Astrocyte (in vitro differentiated cells and primary cell): Measurements from ENCODE around the gene ACTR3C. TPM values are rescaled to one million over a fixed set of nuclear protein-coding genes. Genes with fewer than 3 reads are reported as not detected.

ENCODE experiments used
- DNase-seq: peaks from one replicate; pipeline ENCODE4 v3.0.0-alpha.2; 2010; ENCODE audit warnings: low read depth
- FAIRE-seq: peaks from 2 replicates; lab custom pipeline; 2011; peaks lifted over from hg19 to GRCh38; lab: Jason Lieb, UNC
- H2AFZ ChIP-seq: 2 replicates; pipeline ENCODE4 v1.6.0; 2012; ENCODE audit warnings: low read depth, low read length, inconsistent platforms
- H3K27ac ChIP-seq: 2 replicates; pipeline ENCODE4 v1.5.1; 2011; ENCODE audit warnings: low read depth, low read length, inconsistent platforms
- H3K27me3 ChIP-seq: 2 replicates; pipeline ENCODE4 v1.6.0; 2011; ENCODE audit warnings: low read length, inconsistent platforms; ENCODE audit not compliant: insufficient read depth
- H3K36me3 ChIP-seq: 2 replicates; pipeline ENCODE4 v1.5.1; 2011; ENCODE audit warnings: low read length, inconsistent platforms; ENCODE audit not compliant: insufficient read depth
- H3K4me1 ChIP-seq: 2 replicates; pipeline ENCODE4 v1.5.1; 2011; ENCODE audit warnings: low read length, inconsistent platforms; ENCODE audit not compliant: insufficient read depth
- H3K4me2 ChIP-seq: 2 replicates; pipeline ENCODE4 v1.6.0; 2012; ENCODE audit warnings: low read length, inconsistent platforms
- H3K4me3 ChIP-seq: 2 replicates; pipeline ENCODE4 v1.5.1; 2011; ENCODE audit warnings: low read depth, mild to moderate bottlenecking, low read length, inconsistent platforms; ENCODE audit not compliant: insufficient read depth
- H3K79me2 ChIP-seq: 2 replicates; pipeline ENCODE4 v1.6.0; 2012; ENCODE audit warnings: mild to moderate bottlenecking, low read length, inconsistent platforms; ENCODE audit not compliant: insufficient read depth
- H3K9ac ChIP-seq: 2 replicates; pipeline ENCODE4 v1.6.0; 2012; ENCODE audit warnings: mild to moderate bottlenecking, low read length, inconsistent platforms
- H3K9me3 ChIP-seq: 2 replicates; pipeline ENCODE4 v1.5.1; 2012; ENCODE audit warnings: low read depth, mild to moderate bottlenecking, low read length, inconsistent platforms; ENCODE audit not compliant: insufficient read depth
- H4K20me1 ChIP-seq: 2 replicates; pipeline ENCODE4 v1.6.0; 2012; ENCODE audit warnings: low read length, inconsistent platforms; ENCODE audit not compliant: insufficient read depth
- H3K27ac Mint-ChIP-seq: one replicate; pipeline ENCODE4 v1.8.0; 2021; ENCODE audit warnings: mild to moderate bottlenecking, mixed read lengths; ENCODE audit not compliant: unreplicated experiment
- H3K27me3 Mint-ChIP-seq: one replicate; pipeline ENCODE4 v1.8.0; 2021; ENCODE audit warnings: low read depth, mixed read lengths; ENCODE audit not compliant: unreplicated experiment
- H3K36me3 Mint-ChIP-seq: one replicate; pipeline ENCODE4 v1.8.0; 2021; ENCODE audit warnings: low read depth, mixed read lengths; ENCODE audit not compliant: unreplicated experiment
- H3K4me1 Mint-ChIP-seq: one replicate; pipeline ENCODE4 v1.8.0; 2021; ENCODE audit warnings: low read depth, mixed read lengths; ENCODE audit not compliant: unreplicated experiment
- H3K4me3 Mint-ChIP-seq: one replicate; pipeline ENCODE4 v1.8.0; 2021; ENCODE audit warnings: mild to moderate bottlenecking, moderate library complexity, mixed read lengths; ENCODE audit not compliant: unreplicated experiment
- H3K9me3 Mint-ChIP-seq: one replicate; pipeline ENCODE4 v1.8.0; 2021; ENCODE audit warnings: mild to moderate bottlenecking, mixed read lengths; ENCODE audit not compliant: unreplicated experiment
- EZH2 ChIP-seq: IDR thresholded peaks from 2 replicates; pipeline ENCODE4 v1.6.1; 2012; ENCODE audit warnings: mild to moderate bottlenecking, low read length, inconsistent platforms; ENCODE audit not compliant: insufficient read depth
- total RNA-seq: library from RNA; stranded (reverse); gene quantifications from 2 replicates; pipeline ENCODE4 v1.2.1, GENCODE V29; 2021
- TF ChIP-seq, protein P1 (sequence below): IDR thresholded peaks from 2 replicates; pipeline ENCODE4 v1.5.1; 2011; ENCODE audit warnings: low read depth, mild to moderate bottlenecking, inconsistent platforms, low read length, moderate library complexity; ENCODE audit not compliant: insufficient read depth

The ACTR3C gene
- total RNA-seq, 1 donor from 2014 or later: 0.25 TPM

- Mint-ChIP-seq H3K27me3 (peaks cover 2% of the 10 kb centered on the region), H3K4me1 (peaks cover 21% of the 10 kb centered on the region), H3K9me3 (peaks cover 3% of the 10 kb centered on the region), H3K36me3 (peaks cover 4% of the 10 kb centered on the region), H3K27ac (peak overlapping the region; percentile 4), H3K4me3 (no peak overlapping the region)
- no peak overlapping the region for H3K27ac ChIP-seq
- H3K4me3 ChIP-seq: no peak overlapping the region
- H3K27me3 ChIP-seq: no peaks in the 10 kb centered on the region
- H3K36me3 ChIP-seq: no peaks in the 10 kb centered on the region
- no peak overlapping the region for H3K4me2 ChIP-seq
- TF ChIP-seq, protein P1, sequence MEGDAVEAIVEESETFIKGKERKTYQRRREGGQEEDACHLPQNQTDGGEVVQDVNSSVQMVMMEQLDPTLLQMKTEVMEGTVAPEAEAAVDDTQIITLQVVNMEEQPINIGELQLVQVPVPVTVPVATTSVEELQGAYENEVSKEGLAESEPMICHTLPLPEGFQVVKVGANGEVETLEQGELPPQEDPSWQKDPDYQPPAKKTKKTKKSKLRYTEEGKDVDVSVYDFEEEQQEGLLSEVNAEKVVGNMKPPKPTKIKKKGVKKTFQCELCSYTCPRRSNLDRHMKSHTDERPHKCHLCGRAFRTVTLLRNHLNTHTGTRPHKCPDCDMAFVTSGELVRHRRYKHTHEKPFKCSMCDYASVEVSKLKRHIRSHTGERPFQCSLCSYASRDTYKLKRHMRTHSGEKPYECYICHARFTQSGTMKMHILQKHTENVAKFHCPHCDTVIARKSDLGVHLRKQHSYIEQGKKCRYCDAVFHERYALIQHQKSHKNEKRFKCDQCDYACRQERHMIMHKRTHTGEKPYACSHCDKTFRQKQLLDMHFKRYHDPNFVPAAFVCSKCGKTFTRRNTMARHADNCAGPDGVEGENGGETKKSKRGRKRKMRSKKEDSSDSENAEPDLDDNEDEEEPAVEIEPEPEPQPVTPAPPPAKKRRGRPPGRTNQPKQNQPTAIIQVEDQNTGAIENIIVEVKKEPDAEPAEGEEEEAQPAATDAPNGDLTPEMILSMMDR: no peak
- no peak for TF ChIP-seq EZH2
- H3K9me3 ChIP-seq: no peaks in the 10 kb centered on the region
- H3K4me1 ChIP-seq: peaks cover 15% of the 10 kb centered on the region
- no peak overlapping the region for H3K9ac ChIP-seq
- DNase-seq (no peak), FAIRE-seq (no peak)
- no peak overlapping the region for H2AFZ ChIP-seq
- no peaks in the 10 kb centered on the region for H3K79me2 ChIP-seq
- no peaks in the 10 kb centered on the region for H4K20me1 ChIP-seq
Measured at GRCh38 chr7:150325901-150326300, 2.6 kb upstream of the ACTR3C start.

DNA sequence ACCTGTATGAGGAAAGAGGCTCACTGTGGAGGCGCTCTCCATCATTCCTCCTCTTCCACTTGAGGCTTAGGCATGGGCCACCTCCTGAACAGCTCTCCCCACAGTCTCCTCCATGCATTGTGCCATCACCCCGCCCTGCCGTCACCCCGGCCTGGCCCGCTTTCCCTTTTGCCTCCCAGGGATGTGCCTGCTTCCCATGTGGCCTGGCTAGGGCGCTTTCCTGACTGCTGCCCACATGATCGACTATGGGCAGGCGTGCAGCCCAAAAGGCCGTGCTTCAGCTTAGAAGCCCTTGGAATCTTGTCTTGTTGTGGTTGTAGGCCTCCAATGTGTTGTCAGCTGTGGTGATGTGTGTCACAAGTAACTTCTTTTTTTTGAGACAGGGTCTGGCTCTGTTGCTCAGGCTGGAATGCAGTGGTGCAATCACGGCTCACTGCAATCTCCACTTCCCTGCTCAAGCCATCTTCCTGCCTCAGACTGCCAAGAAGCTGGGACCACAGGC, 1.8 kb upstream of the ACTR3C start:
- DNase-seq (peak; percentile 73), FAIRE-seq (no peak)
- no peak overlapping the region for H3K4me2 ChIP-seq
- H2AFZ ChIP-seq: no peak overlapping the region
- H3K27ac ChIP-seq: no peak overlapping the region
- no peaks in the 10 kb centered on the region for H3K36me3 ChIP-seq
- peaks cover 4% of the 10 kb centered on the region for H3K36me3 Mint-ChIP-seq
- H3K27ac Mint-ChIP-seq: peak overlapping the region; percentile 72
- H3K4me3 ChIP-seq: no peak overlapping the region
- H3K27me3 ChIP-seq: no peaks in the 10 kb centered on the region
- TF ChIP-seq, protein P1: no peak
- TF ChIP-seq EZH2: no peak
- H3K4me3 Mint-ChIP-seq: no peak overlapping the region
- H3K4me1 Mint-ChIP-seq: peaks cover 24% of the 10 kb centered on the region
- H3K79me2 ChIP-seq: no peaks in the 10 kb centered on the region
- H3K4me1 ChIP-seq: peaks cover 15% of the 10 kb centered on the region
- H3K9me3 Mint-ChIP-seq: peaks cover 3% of the 10 kb centered on the region
- no peaks in the 10 kb centered on the region for H4K20me1 ChIP-seq
- no peaks in the 10 kb centered on the region for H3K9me3 ChIP-seq
- H3K9ac ChIP-seq: no peak overlapping the region
- peaks cover 2% of the 10 kb centered on the region for H3K27me3 Mint-ChIP-seq

DNA sequence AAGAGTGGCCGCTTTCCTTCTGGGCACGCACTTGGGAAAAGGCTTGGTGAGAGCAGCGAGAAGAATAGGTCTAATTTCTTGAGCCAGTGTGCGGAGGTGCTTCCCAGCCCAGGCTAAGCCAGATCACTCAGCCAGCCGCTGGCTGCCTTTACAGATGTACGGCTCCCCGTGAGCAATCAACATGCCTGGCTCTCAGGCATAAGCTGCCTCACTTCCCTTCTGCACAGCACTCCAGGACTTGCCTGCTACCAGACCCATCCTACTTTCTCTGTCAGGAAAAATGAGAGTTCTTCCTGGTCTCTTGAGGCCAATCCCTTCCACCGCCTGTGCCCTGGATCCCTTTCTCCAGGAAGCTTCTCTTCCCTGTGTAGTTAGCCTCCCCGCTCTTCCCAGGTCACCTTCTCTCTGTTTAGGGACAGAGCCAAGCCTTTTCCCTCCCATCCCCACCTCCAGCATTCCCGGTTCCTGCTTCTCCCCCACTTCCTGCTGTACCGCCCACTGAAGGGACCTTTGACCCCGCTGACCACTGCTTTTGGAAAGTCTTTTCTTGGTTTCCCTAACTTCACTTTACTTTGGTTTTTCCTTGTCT, 1.1 kb upstream of the ACTR3C start:
- Mint-ChIP-seq H3K27me3 (peaks cover 2% of the 10 kb centered on the region), H3K36me3 (peaks cover 4% of the 10 kb centered on the region), H3K4me1 (peaks cover 24% of the 10 kb centered on the region), H3K27ac (peak overlapping the region; percentile 1), H3K9me3 (peaks cover 3% of the 10 kb centered on the region), H3K4me3 (no peak overlapping the region)
- peak overlapping the region; percentile 86 for H3K4me2 ChIP-seq
- H3K79me2 ChIP-seq: no peaks in the 10 kb centered on the region
- peak overlapping the region; percentile 74 for H2AFZ ChIP-seq
- FAIRE-seq (no peak), DNase-seq (peak; percentile 54)
- H3K9ac ChIP-seq: no peak overlapping the region
- peaks cover 15% of the 10 kb centered on the region for H3K4me1 ChIP-seq
- TF ChIP-seq, protein P1: no peak
- no peak for TF ChIP-seq EZH2
- H3K4me3 ChIP-seq: no peak overlapping the region
- no peaks in the 10 kb centered on the region for H3K27me3 ChIP-seq
- H3K9me3 ChIP-seq: no peaks in the 10 kb centered on the region
- H3K36me3 ChIP-seq: no peaks in the 10 kb centered on the region
- H3K27ac ChIP-seq: no peak overlapping the region
- no peaks in the 10 kb centered on the region for H4K20me1 ChIP-seq
